Activated CD8-positive, alpha-beta memory T cell treated with anti-CD3 and anti-CD28 coated beads, Interleukin-2, amount 10 ng/mL, durations not matched to agents 7 days and 5 days (primary cell): ENCODE measurements around the gene ATG4C. TPM values are rescaled to one million over a fixed set of nuclear protein-coding genes. Genes with fewer than 3 reads are reported as not detected.

Source experiments
- ATAC-seq: fragments of 150-1000 bp; cut with Tn5 transposase; one replicate; pipeline ENCODE4 v1.10.0; 2021; ENCODE audit warnings: moderate library complexity
- CTCF ChIA-PET: fragments of 350-600 bp; sonication (Branson Sonifier 250); formaldehyde crosslinking; loops from one replicate; lab custom pipeline; 2021; ENCODE audit warnings: antibody characterized with exemption; lab: Charles Lee
- DNase-seq: peaks from one replicate; pipeline ENCODE4 v3.0.0-alpha.2; 2020
- H3K27ac Mint-ChIP-seq: one replicate; pipeline ENCODE4 v1.8.0; 2021; ENCODE audit warnings: mild to moderate bottlenecking, mixed read lengths
- H3K27me3 Mint-ChIP-seq: one replicate; pipeline ENCODE4 v1.8.0; 2021; ENCODE audit warnings: mixed read lengths
- H3K36me3 Mint-ChIP-seq: one replicate; pipeline ENCODE4 v1.8.0; 2021; ENCODE audit warnings: mild to moderate bottlenecking, mixed read lengths
- H3K4me1 Mint-ChIP-seq: one replicate; pipeline ENCODE4 v1.8.0; 2021; ENCODE audit warnings: mixed read lengths
- H3K4me3 Mint-ChIP-seq: one replicate; pipeline ENCODE4 v1.8.0; 2021; ENCODE audit warnings: mild to moderate bottlenecking, moderate library complexity, mixed read lengths
- H3K9me3 Mint-ChIP-seq: one replicate; pipeline ENCODE4 v1.8.0; 2022; ENCODE audit warnings: low read depth, mixed read lengths
- total RNA-seq, 2 experiments: library from RNA; stranded (reverse); gene quantifications; one replicate each; pipeline ENCODE4 v1.2.3, GENCODE V29; 2021

The ATG4C gene
- total RNA-seq, 2 experiments from 2014 or later, result 12.6 to 12.9 TPM

- Mint-ChIP-seq H3K27me3 (peaks cover 4% of the 10 kb centered on the region), H3K4me3 (no peak overlapping the region), H3K4me1 (no peaks in the 10 kb centered on the region), H3K27ac (no peak overlapping the region), H3K9me3 (no peaks in the 10 kb centered on the region), H3K36me3 (no peaks in the 10 kb centered on the region)
- CTCF ChIA-PET, result interaction anchor here (0.5 to 1.2 kb wide), 2 partner anchors 21 to 824 kb away, joined by 3 to 4 read pairs; no protein-coding TSS in a partner anchor
- DNase-seq (no peak), ATAC-seq (no peak)
Observed at GRCh38 chr1:62906428-62906886, 122.5 kb downstream of the ATG4C start.

- no peaks in the 10 kb centered on the region for H3K4me1 Mint-ChIP-seq
- H3K27me3 Mint-ChIP-seq, result peaks cover 8% of the 10 kb centered on the region
- no peaks in the 10 kb centered on the region for H3K9me3 Mint-ChIP-seq
- no peak overlapping the region for H3K4me3 Mint-ChIP-seq
- no peak for DNase-seq
- H3K27ac Mint-ChIP-seq, result no peak overlapping the region
- CTCF ChIA-PET, result no interaction called here
- ATAC-seq, result no peak
- no peaks in the 10 kb centered on the region for H3K36me3 Mint-ChIP-seq
Observed at GRCh38 chr1:62908168-62908695, 124.3 kb downstream of the ATG4C start.

GRCh38 chr1:62912028-62912638 lies 128.2 kb downstream of the ATG4C start:
- no peak overlapping the region for H3K4me3 Mint-ChIP-seq
- no peak overlapping the region for H3K27ac Mint-ChIP-seq
- no peak for DNase-seq
- CTCF ChIA-PET, result interaction anchor here (0.8 kb wide), 1 partner anchor 29 kb away, joined by 3 read pairs; no protein-coding TSS in a partner anchor
- H3K36me3 Mint-ChIP-seq, result no peaks in the 10 kb centered on the region
- ATAC-seq, result no peak
- no peaks in the 10 kb centered on the region for H3K4me1 Mint-ChIP-seq
- H3K9me3 Mint-ChIP-seq, result no peaks in the 10 kb centered on the region
- H3K27me3 Mint-ChIP-seq, result peaks cover 22% of the 10 kb centered on the region

Other genes with a start within 250 kb of the ATG4C start
- not detected for gene ANGPTL3, start 186.6 kb upstream of the ATG4C start, total RNA-seq
- gene DOCK7, start 95.7 kb upstream of the ATG4C start, total RNA-seq, result 1 to 10 TPM; 6.6 to 7.5 TPM